ENCODE measurements around the gene FAM76A.
"Not testable (repeated sequence)": the region's sequence is repeated elsewhere in the genome, so short reads cannot be mapped to it uniquely, and the experiment has no call there.

FAM76A gene

DNA sequence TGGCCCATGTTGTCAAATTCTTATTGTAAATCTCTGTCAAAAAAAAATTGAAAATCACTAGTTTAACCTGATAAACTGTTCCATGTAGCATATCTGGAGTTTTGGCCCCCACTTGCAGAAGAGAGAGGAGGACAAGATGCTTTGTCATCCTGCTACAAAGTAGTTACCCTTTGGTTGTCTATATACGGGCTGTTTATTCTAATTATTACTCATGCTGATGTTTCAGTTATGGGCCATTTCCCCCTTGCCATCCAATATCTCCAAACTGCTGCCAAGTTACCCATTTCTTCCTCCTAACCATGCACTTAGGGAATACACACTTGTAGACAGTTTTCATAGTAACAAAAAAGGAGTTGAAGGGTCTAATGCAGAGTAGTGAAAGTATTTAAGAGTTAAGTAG is 69.8 kb downstream of the FAM76A start:
- Histone ChIP-seq H3K27me3 (ENCODE audit: insufficient read depth, low read length, poor library complexity) (no peaks in the 10 kb centered on the region), H3K79me2 (ENCODE audit: insufficient read depth, low read length) (no peaks in the 10 kb centered on the region), H3K4me2 (ENCODE audit: insufficient read depth, low read length) (no peak overlapping the region), H3K9me3 (ENCODE audit: insufficient read depth, low read length, severe bottlenecking) (no peaks in the 10 kb centered on the region), H3K4me1 (ENCODE audit: insufficient read depth, low read length) (no peaks in the 10 kb centered on the region), H3K9ac (ENCODE audit: low read depth, low read length) (no peak overlapping the region), H4K20me1 (ENCODE audit: insufficient read depth, low read length) (no peaks in the 10 kb centered on the region), H2AFZ (ENCODE audit: low read depth, low read length) (no peak overlapping the region), H3K27ac (ENCODE audit: low read length) (no peak overlapping the region), H3K36me3 (ENCODE audit: insufficient read depth, low read length) (peaks cover 64% of the 10 kb centered on the region), H3K4me3 (ENCODE audit: low read depth in 1 of 2, low read length in 2 of 2) (no peak overlapping the region)
- ATAC-seq (ENCODE audit: insufficient read depth, low read depth) (no peak), DNase-seq (no peak)
- TF ChIP-seq, protein P1, sequence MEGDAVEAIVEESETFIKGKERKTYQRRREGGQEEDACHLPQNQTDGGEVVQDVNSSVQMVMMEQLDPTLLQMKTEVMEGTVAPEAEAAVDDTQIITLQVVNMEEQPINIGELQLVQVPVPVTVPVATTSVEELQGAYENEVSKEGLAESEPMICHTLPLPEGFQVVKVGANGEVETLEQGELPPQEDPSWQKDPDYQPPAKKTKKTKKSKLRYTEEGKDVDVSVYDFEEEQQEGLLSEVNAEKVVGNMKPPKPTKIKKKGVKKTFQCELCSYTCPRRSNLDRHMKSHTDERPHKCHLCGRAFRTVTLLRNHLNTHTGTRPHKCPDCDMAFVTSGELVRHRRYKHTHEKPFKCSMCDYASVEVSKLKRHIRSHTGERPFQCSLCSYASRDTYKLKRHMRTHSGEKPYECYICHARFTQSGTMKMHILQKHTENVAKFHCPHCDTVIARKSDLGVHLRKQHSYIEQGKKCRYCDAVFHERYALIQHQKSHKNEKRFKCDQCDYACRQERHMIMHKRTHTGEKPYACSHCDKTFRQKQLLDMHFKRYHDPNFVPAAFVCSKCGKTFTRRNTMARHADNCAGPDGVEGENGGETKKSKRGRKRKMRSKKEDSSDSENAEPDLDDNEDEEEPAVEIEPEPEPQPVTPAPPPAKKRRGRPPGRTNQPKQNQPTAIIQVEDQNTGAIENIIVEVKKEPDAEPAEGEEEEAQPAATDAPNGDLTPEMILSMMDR (IDR thresholded peaks at IDR 0.05; ENCODE audit: borderline replicate concordance, extremely low read depth, low read length, poor library complexity, severe bottlenecking), result no peak
- TF ChIP-seq EZH2 (IDR thresholded peaks at IDR 0.05; ENCODE audit: borderline replicate concordance, low read depth, low read length, severe bottlenecking), result no peak

DNA sequence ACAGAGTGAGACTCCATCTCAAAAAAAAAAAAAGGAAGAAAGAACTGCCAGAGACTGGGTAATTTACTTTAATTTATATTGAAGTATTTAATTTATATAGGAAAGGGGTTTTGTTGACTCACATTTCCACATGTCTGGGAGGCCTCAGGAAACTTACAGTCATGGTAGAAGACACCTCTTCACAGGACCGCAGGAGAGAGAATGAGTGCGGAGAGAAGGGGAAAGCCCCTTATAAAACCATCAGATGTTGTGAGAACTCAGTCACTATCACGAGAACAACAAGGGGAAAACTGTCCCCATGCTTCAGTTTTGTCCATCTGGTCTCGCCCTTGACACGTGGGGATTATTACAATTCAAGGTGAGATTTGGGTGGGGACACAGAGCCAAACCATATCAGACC is 79.0 kb downstream of the FAM76A start:
- Histone ChIP-seq H2AFZ (ENCODE audit: low read depth, low read length) (no peak overlapping the region), H3K4me3 (ENCODE audit: low read depth in 1 of 2, low read length in 2 of 2) (no peak overlapping the region), H3K27me3 (ENCODE audit: insufficient read depth, low read length, poor library complexity) (no peaks in the 10 kb centered on the region), H3K9me3 (ENCODE audit: insufficient read depth, low read length, severe bottlenecking) (no peaks in the 10 kb centered on the region), H3K4me1 (ENCODE audit: insufficient read depth, low read length) (no peaks in the 10 kb centered on the region), H3K79me2 (ENCODE audit: insufficient read depth, low read length) (no peaks in the 10 kb centered on the region), H3K27ac (ENCODE audit: low read length) (no peak overlapping the region), H3K9ac (ENCODE audit: low read depth, low read length) (no peak overlapping the region), H3K36me3 (ENCODE audit: insufficient read depth, low read length) (peaks cover 41% of the 10 kb centered on the region; the same call in 1 of the 2 replicates), H4K20me1 (ENCODE audit: insufficient read depth, low read length) (no peaks in the 10 kb centered on the region), H3K4me2 (ENCODE audit: insufficient read depth, low read length) (no peak overlapping the region)
- no peak for TF ChIP-seq EZH2 (IDR thresholded peaks at IDR 0.05; ENCODE audit: borderline replicate concordance, low read depth, low read length, severe bottlenecking)
- TF ChIP-seq, protein P1 (IDR thresholded peaks at IDR 0.05; ENCODE audit: borderline replicate concordance, extremely low read depth, low read length, poor library complexity, severe bottlenecking), result no peak
- ATAC-seq (ENCODE audit: insufficient read depth, low read depth) (no peak), DNase-seq (no peak)

DNA sequence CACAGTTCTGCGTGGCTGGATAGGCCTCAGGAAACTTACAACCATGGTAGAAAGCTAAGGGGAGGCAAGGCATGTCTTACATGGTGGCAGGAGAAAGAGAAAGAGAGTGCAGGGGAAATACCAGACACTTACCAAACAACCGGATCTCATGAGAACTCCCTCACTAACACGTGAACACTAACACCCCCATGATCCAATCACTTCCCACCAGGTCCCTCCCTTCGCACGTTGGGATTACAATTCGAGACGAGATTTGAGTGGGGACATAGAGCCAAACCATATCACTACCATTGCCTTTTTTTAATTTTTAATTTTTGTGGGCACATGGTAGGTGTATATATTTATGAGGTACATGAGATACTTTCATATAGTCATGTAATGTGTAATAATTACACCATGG is 81.0 kb downstream of the FAM76A start:
- Histone ChIP-seq H3K4me3 (ENCODE audit: low read depth in 1 of 2, low read length in 2 of 2) (no peak overlapping the region), H3K4me1 (ENCODE audit: insufficient read depth, low read length) (no peaks in the 10 kb centered on the region), H3K9ac (ENCODE audit: low read depth, low read length) (no peak overlapping the region), H4K20me1 (ENCODE audit: insufficient read depth, low read length) (no peaks in the 10 kb centered on the region), H3K9me3 (ENCODE audit: insufficient read depth, low read length, severe bottlenecking) (no peaks in the 10 kb centered on the region), H3K27me3 (ENCODE audit: insufficient read depth, low read length, poor library complexity) (no peaks in the 10 kb centered on the region), H3K36me3 (ENCODE audit: insufficient read depth, low read length) (peaks cover 30% of the 10 kb centered on the region; the same call in 1 of the 2 replicates), H3K79me2 (ENCODE audit: insufficient read depth, low read length) (no peaks in the 10 kb centered on the region), H2AFZ (ENCODE audit: low read depth, low read length) (no peak overlapping the region), H3K27ac (ENCODE audit: low read length) (no peak overlapping the region), H3K4me2 (ENCODE audit: insufficient read depth, low read length) (no peak overlapping the region)
- ATAC-seq (ENCODE audit: insufficient read depth, low read depth), result no peak
- no peak for DNase-seq
- TF ChIP-seq, protein P1 (IDR thresholded peaks at IDR 0.05; ENCODE audit: borderline replicate concordance, extremely low read depth, low read length, poor library complexity, severe bottlenecking), result no peak
- TF ChIP-seq EZH2 (IDR thresholded peaks at IDR 0.05; ENCODE audit: borderline replicate concordance, low read depth, low read length, severe bottlenecking), result no peak

DNA sequence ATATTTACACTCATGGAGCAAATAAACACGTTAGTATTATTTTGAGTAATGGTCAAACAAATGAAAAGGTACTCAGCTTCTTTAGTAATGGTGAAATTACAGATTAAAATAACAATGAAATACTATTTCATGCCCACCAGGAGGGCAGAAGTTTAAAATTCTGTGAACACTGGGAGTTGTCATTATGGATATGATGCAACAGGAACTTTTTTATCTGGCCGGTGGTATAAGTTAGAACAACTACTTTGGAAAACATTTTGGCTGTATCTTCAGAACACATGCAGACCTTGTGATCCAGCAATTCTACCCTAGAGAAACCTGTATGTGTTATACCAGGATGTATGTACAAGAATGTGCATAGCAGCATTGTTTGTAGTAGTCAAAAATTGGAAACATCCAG is 81.6 kb downstream of the FAM76A start:
- DNase-seq (no peak), ATAC-seq (ENCODE audit: insufficient read depth, low read depth) (no peak)
- no peak overlapping the region for H3K4me2 ChIP-seq (ENCODE audit: insufficient read depth, low read length)
- no peak overlapping the region for H3K27ac ChIP-seq (ENCODE audit: low read length)
- H3K9ac ChIP-seq (ENCODE audit: low read depth, low read length), result no peak overlapping the region
- no peaks in the 10 kb centered on the region for H3K4me1 ChIP-seq (ENCODE audit: insufficient read depth, low read length)
- no peak for TF ChIP-seq EZH2 (IDR thresholded peaks at IDR 0.05; ENCODE audit: borderline replicate concordance, low read depth, low read length, severe bottlenecking)
- no peaks in the 10 kb centered on the region for H4K20me1 ChIP-seq (ENCODE audit: insufficient read depth, low read length)
- peaks cover 30% of the 10 kb centered on the region; the same call in 1 of the 2 replicates for H3K36me3 ChIP-seq (ENCODE audit: insufficient read depth, low read length)
- no peaks in the 10 kb centered on the region for H3K79me2 ChIP-seq (ENCODE audit: insufficient read depth, low read length)
- no peak overlapping the region for H2AFZ ChIP-seq (ENCODE audit: low read depth, low read length)
- H3K9me3 ChIP-seq (ENCODE audit: insufficient read depth, low read length, severe bottlenecking), result no peaks in the 10 kb centered on the region
- H3K4me3 ChIP-seq (ENCODE audit: low read depth in 1 of 2, low read length in 2 of 2), result no peak overlapping the region
- no peaks in the 10 kb centered on the region for H3K27me3 ChIP-seq (ENCODE audit: insufficient read depth, low read length, poor library complexity)

DNA sequence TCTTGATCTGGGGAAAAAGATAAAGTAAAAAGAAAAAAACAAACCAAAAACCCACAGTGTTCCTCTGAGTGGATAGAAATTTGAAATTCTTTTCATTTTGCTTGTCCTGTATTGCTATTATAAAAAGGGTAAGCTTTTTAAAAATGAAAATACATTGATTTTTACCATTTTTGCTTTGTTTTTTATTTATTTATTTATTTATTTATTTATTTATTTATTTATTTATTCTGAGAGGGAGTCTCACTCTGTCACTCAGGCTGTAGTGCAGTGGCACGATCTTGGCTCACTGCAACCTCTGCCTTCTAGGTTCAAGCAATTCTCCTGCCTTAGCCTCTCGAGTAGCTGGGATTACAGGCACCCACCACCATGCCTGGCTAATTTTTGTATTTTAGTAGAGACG is 82.4 kb downstream of the FAM76A start:
- not testable (repeated sequence) for H3K27ac ChIP-seq (ENCODE audit: low read length); H3K79me2 ChIP-seq (ENCODE audit: insufficient read depth, low read length); H3K27me3 ChIP-seq (ENCODE audit: insufficient read depth, low read length, poor library complexity); H4K20me1 ChIP-seq (ENCODE audit: insufficient read depth, low read length); H3K4me3 ChIP-seq (ENCODE audit: low read depth in 1 of 2, low read length in 2 of 2); H2AFZ ChIP-seq (ENCODE audit: low read depth, low read length); H3K4me1 ChIP-seq (ENCODE audit: insufficient read depth, low read length); ATAC-seq (ENCODE audit: insufficient read depth, low read depth); H3K9ac ChIP-seq (ENCODE audit: low read depth, low read length); DNase-seq; H3K4me2 ChIP-seq (ENCODE audit: insufficient read depth, low read length); H3K9me3 ChIP-seq (ENCODE audit: insufficient read depth, low read length, severe bottlenecking)
- peaks cover 31% of the 10 kb centered on the region for H3K36me3 ChIP-seq (ENCODE audit: insufficient read depth, low read length)

All from DND-41 (cell line).